A549 (cell line): ENCODE measurements around the gene CFAP97D2.

Source experiments
- EHMT2 ChIP-seq: fragments of 200-600 bp; sonication (generic); IDR thresholded peaks from 2 replicates; pipeline ENCODE4 v1.6.1; 2016; ENCODE audit warnings: antibody characterized with exemption, low read depth, mild to moderate bottlenecking, moderate library complexity
- ELK1 ChIP-seq: fragments of 150-350 bp; IDR thresholded peaks from 2 replicates; pipeline ENCODE4 v1.6.1; 2014; ENCODE audit warnings: low read depth, mild to moderate bottlenecking, low read length
- HDAC2 ChIP-seq: fragments of 200-600 bp; sonication (generic); IDR thresholded peaks from 2 replicates; pipeline ENCODE4 v1.6.1; 2016
- HOXB13 ChIP-seq: fragments of 250-450 bp; sonication (Bioruptor Pico); IDR thresholded peaks from 2 replicates; pipeline ENCODE4 v1.5.0; 2020; ENCODE audit warnings: low read depth, mild to moderate bottlenecking, moderate library complexity
- JUNB ChIP-seq: fragments of >200 bp; sonication (Bioruptor Twin); formaldehyde crosslinking; IDR thresholded peaks from 2 replicates; pipeline ENCODE4 v1.6.1; 2016
- MAFK ChIP-seq: fragments of 450-650 bp; IDR thresholded peaks from 2 replicates; pipeline ENCODE4 v1.6.1; 2014; ENCODE audit not compliant: partially characterized antibody
- MAX ChIP-seq: IDR thresholded peaks from 2 replicates; pipeline ENCODE4 v1.6.1; 2012
- MYC ChIP-seq: IDR thresholded peaks from 2 replicates; pipeline ENCODE4 v1.6.1; 2012; ENCODE audit warnings: mild to moderate bottlenecking, inconsistent platforms, low read length, improper control_type of control experiment, borderline replicate concordance
- NR3C1 ChIP-seq: fragments of >200 bp; sonication (Bioruptor Twin); formaldehyde crosslinking; IDR thresholded peaks from 3 replicates; pipeline ENCODE4 v1.6.1; 2017
- POLR2A ChIP-seq: IDR thresholded peaks from 2 replicates; pipeline ENCODE4 v1.6.1; 2012; ENCODE audit warnings: mild to moderate bottlenecking, low read length
- RAD21 ChIP-seq, 2 experiments: fragments of >200 bp in 1 of 2; sonication (Bioruptor Twin) in 1 of 2; formaldehyde crosslinking in 1 of 2; IDR thresholded peaks in 1 of 2; conservative IDR thresholded peaks in 1 of 2; 2 replicates in 1 of 2; 3 replicates in 1 of 2; pipeline ENCODE4 v1.6.1; 2012 to 2018; ENCODE audit warnings: inconsistent platforms in 1 of 2
- SMC3 ChIP-seq: fragments of >200 bp; sonication (Bioruptor Twin); formaldehyde crosslinking; IDR thresholded peaks from 3 replicates; pipeline ENCODE4 v1.6.1; 2018; ENCODE audit warnings: inconsistent platforms
- USF2 ChIP-seq: fragments of 450-650 bp; IDR thresholded peaks from 2 replicates; pipeline ENCODE4 v1.6.1; 2014; ENCODE audit warnings: antibody characterized with exemption
- TF ChIP-seq, protein P1 (sequence below): fragments of >200 bp; sonication (Bioruptor Twin); formaldehyde crosslinking; IDR thresholded peaks from 3 replicates; pipeline ENCODE4 v1.5.1; 2016

DNA sequence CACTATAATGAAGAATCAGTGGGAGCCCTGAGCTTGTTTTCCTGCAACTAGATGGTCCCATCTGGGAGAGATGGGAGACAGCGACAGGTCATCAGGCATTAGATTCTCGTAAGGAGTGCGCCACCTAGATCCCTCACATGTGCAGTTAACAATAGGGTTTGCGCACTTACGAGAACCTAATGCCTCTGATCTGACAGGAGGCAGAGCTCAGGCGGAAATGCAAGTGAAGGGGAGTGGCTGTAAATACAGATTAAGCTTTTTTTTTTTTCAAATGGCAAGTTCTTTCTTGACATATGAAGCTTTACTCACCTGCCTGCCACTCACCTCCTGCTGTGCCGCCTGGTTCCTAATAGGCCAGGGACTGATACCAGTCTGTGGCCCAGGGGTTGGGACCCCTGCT lies 70.0 kb downstream of the CFAP97D2 start:
- no peak for TF ChIP-seq SMC3
- TF ChIP-seq JUNB: no peak
- TF ChIP-seq, protein P1, sequence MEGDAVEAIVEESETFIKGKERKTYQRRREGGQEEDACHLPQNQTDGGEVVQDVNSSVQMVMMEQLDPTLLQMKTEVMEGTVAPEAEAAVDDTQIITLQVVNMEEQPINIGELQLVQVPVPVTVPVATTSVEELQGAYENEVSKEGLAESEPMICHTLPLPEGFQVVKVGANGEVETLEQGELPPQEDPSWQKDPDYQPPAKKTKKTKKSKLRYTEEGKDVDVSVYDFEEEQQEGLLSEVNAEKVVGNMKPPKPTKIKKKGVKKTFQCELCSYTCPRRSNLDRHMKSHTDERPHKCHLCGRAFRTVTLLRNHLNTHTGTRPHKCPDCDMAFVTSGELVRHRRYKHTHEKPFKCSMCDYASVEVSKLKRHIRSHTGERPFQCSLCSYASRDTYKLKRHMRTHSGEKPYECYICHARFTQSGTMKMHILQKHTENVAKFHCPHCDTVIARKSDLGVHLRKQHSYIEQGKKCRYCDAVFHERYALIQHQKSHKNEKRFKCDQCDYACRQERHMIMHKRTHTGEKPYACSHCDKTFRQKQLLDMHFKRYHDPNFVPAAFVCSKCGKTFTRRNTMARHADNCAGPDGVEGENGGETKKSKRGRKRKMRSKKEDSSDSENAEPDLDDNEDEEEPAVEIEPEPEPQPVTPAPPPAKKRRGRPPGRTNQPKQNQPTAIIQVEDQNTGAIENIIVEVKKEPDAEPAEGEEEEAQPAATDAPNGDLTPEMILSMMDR: no peak
- TF ChIP-seq NR3C1: no peak
- TF ChIP-seq MYC: no peak
- TF ChIP-seq HDAC2: no peak
- TF ChIP-seq POLR2A: no peak
- no peak for TF ChIP-seq MAFK
- TF ChIP-seq ELK1: no peak
- TF ChIP-seq MAX: no peak
- TF ChIP-seq EHMT2: no peak
- TF ChIP-seq RAD21 (conservative IDR thresholded peaks at IDR 0.05 in 1 of 2, IDR thresholded peaks at IDR 0.05 in 1 of 2): no peak
- TF ChIP-seq USF2: no peak
- TF ChIP-seq HOXB13 (CRISPR knock-in tag): no peak
